MCF 10A (cell line): ENCODE measurements around the gene TBXAS1. TPM values are rescaled to one million over a fixed set of nuclear protein-coding genes. Genes with fewer than 3 reads are reported as not detected.

Experiments used
- BruUV-seq: library from RNA; stranded (reverse); fragments of 400-500 nt; replicated peaks from 2 replicates; lab custom pipeline; 2021; lab: Mats Ljungman, UMichigan
- CTCF ChIA-PET: fragments of 300-600 bp; sonication (Branson Sonifier 250); formaldehyde crosslinking; extraction: SDS; loops from one replicate; lab custom pipeline; 2021; ENCODE audit warnings: antibody characterized with exemption, inconsistent platforms; lab: Yijun Ruan, JAX
- POLR2A ChIA-PET: fragments of 300-600, 350-650 bp; sonication (Branson Sonifier 250); formaldehyde crosslinking; extraction: SDS; loops from one replicate; lab custom pipeline; 2020; ENCODE audit warnings: antibody characterized with exemption, inconsistent platforms; lab: Yijun Ruan, JAX
- DNase-seq: peaks from one replicate; pipeline ENCODE4 v3.0.0-alpha.2; 2018; ENCODE audit not compliant: unreplicated experiment
- H3K27ac Mint-ChIP-seq: one replicate; pipeline ENCODE4 v1.8.0; 2022; ENCODE audit warnings: mild to moderate bottlenecking, low read depth, mixed read lengths; ENCODE audit not compliant: unreplicated experiment
- H3K27me3 Mint-ChIP-seq: one replicate; pipeline ENCODE4 v1.8.0; 2022; ENCODE audit warnings: mixed read lengths; ENCODE audit not compliant: insufficient read depth, unreplicated experiment
- H3K36me3 Mint-ChIP-seq: one replicate; pipeline ENCODE4 v1.8.0; 2022; ENCODE audit warnings: mild to moderate bottlenecking, moderate library complexity, mixed read lengths; ENCODE audit not compliant: insufficient read depth, unreplicated experiment
- H3K4me1 Mint-ChIP-seq: one replicate; pipeline ENCODE4 v1.8.0; 2022; ENCODE audit warnings: mixed read lengths; ENCODE audit not compliant: insufficient read depth, unreplicated experiment
- H3K4me3 Mint-ChIP-seq: one replicate; pipeline ENCODE4 v1.8.0; 2022; ENCODE audit warnings: mild to moderate bottlenecking, moderate library complexity, mixed read lengths; ENCODE audit not compliant: unreplicated experiment
- H3K9me3 Mint-ChIP-seq: one replicate; pipeline ENCODE4 v1.8.0; 2022; ENCODE audit warnings: mixed read lengths; ENCODE audit not compliant: unreplicated experiment
- CTCF ChIP-seq: fragments of 200-600 bp; IDR thresholded peaks from one replicate; pipeline ENCODE4 v1.8.0; 2022; ENCODE audit warnings: antibody characterized with exemption, mild to moderate bottlenecking; ENCODE audit not compliant: unreplicated experiment
- intact Hi-C: fragments of 100-400 bp; cut with micrococcal nuclease; formaldehyde crosslinking; loops from 2 replicates; pipeline ENCODE4 v1.14.1; 2022
- total RNA-seq: library from RNA; stranded (reverse); gene quantifications from 2 replicates; pipeline ENCODE4 v1.2.3, GENCODE V29; 2022

Gene TBXAS1
- total RNA-seq, 1 experiment from 2014 or later = 1.5 TPM

DNA sequence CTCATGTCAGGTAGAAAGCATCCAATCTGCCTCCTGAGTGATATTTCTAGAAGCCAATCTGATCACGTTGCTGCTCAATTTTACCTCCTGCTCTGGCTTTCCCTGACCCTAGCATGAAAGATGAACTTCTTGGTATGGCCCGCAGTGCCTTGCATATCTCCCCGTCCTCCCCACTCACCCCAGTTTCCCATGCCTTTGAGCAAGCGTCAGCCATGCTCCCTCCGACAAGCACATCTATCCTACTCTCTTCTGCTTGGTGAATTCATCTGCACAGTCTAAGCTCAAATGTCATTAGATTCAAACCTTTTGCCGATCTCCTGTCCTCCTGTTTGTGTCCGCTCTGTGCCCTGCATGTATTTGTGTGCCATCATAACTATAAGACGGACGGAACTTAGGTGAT lies 6.2 kb upstream of the TBXAS1 start:
- POLR2A ChIA-PET = interaction anchor here (1.0 kb wide), 1 partner anchor 9 kb away, joined by 3 read pairs; no protein-coding TSS in a partner anchor
- intact Hi-C loops = no loop called here

GRCh38 chr7:139823959-139824521 lies 5.0 kb upstream of the TBXAS1 start:
- BruUV-seq = no TSS peak
- ChIA-PET CTCF (interaction anchor here (0.8 kb wide), 1 partner anchor 177 kb away, joined by 3 read pairs; no protein-coding TSS in a partner anchor), POLR2A (interaction anchor here (1.0 kb wide), 1 partner anchor 8 kb away, joined by 3 read pairs; no protein-coding TSS in a partner anchor)

More for the DNA sequence above, 6.2 kb upstream of the TBXAS1 start:
- BruUV-seq = no TSS peak
- TF ChIP-seq CTCF = no peak
- no peak for DNase-seq
- Mint-ChIP-seq H3K4me3 (no peak overlapping the region), H3K36me3 (no peaks in the 10 kb centered on the region), H3K27me3 (peaks cover 21% of the 10 kb centered on the region), H3K4me1 (peaks cover 5% of the 10 kb centered on the region), H3K27ac (no peak overlapping the region), H3K9me3 (no peaks in the 10 kb centered on the region)
- CTCF ChIA-PET = interaction anchor here (0.6 kb wide), 1 partner anchor 37 kb away, joined by 3 read pairs; no protein-coding TSS in a partner anchor

DNA sequence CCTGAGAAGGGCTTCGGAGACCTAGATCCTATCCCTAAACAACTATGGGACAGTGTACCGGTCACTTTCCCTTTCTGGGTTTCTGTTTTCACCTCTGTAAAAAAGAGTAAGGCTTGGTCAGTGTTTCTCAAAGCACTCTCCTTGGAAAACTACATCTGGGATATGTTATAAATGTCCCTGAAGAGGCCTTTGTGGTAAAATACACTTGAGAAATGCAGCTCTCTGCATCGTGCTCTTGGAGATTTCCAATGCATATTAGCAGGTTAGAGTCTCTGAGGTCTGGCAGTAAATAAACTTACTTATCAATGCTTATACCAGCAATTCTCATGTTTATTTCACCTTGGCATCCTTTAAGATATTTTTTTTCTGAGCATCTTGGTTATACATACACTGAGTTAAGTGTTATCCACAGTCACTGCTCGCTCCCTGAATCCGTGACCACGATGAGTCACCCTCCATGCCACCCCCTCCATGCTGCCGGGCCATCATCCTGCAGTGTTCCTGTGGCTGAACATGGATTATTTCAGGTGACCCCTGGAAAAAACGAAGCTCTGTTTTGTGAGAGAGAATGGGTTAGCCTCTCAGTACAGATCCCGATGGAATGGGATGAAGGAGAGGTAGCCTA lies 3.3 kb upstream of the TBXAS1 start:
- H3K27ac Mint-ChIP-seq = no peak overlapping the region
- BruUV-seq = no TSS peak
- H3K36me3 Mint-ChIP-seq = no peaks in the 10 kb centered on the region
- H3K27me3 Mint-ChIP-seq = peaks cover 21% of the 10 kb centered on the region
- no peak overlapping the region for H3K4me3 Mint-ChIP-seq
- ChIA-PET CTCF (no interaction called here), POLR2A (interaction anchor here (0.9 to 1.2 kb wide), 2 partner anchors 39 to 151 kb away, joined by 3 read pairs; no protein-coding TSS in a partner anchor)
- DNase-seq = peak; percentile 34
- intact Hi-C loops = no loop called here
- H3K4me1 Mint-ChIP-seq = peaks cover 5% of the 10 kb centered on the region
- TF ChIP-seq CTCF = no peak
- H3K9me3 Mint-ChIP-seq = no peaks in the 10 kb centered on the region

More at GRCh38 chr7:139823959-139824521, 5.0 kb upstream of the TBXAS1 start:
- peaks cover 5% of the 10 kb centered on the region for H3K4me1 Mint-ChIP-seq
- DNase-seq = no peak
- no peaks in the 10 kb centered on the region for H3K36me3 Mint-ChIP-seq
- H3K27me3 Mint-ChIP-seq = peaks cover 21% of the 10 kb centered on the region
- H3K27ac Mint-ChIP-seq = no peak overlapping the region
- intact Hi-C loops = no loop called here
- H3K4me3 Mint-ChIP-seq = no peak overlapping the region
- H3K9me3 Mint-ChIP-seq = no peaks in the 10 kb centered on the region
- TF ChIP-seq CTCF = no peak

GRCh38 chr7:139827042-139827441 lies 2.0 kb upstream of the TBXAS1 start:
- Mint-ChIP-seq H3K27me3 (peaks cover 21% of the 10 kb centered on the region), H3K9me3 (no peaks in the 10 kb centered on the region), H3K36me3 (no peaks in the 10 kb centered on the region), H3K4me1 (peaks cover 5% of the 10 kb centered on the region), H3K4me3 (no peak overlapping the region), H3K27ac (no peak overlapping the region)
- no TSS peak for BruUV-seq
- POLR2A ChIA-PET = interaction anchor here (1.2 kb wide), 1 partner anchor 43 kb away, joined by 3 read pairs; no protein-coding TSS in a partner anchor
- no peak for TF ChIP-seq CTCF
- peak; percentile 24 for DNase-seq
- CTCF ChIA-PET = interaction anchor here (0.5 kb wide), 1 partner anchor 27 kb away, joined by 3 read pairs; no protein-coding TSS in a partner anchor
- intact Hi-C loops = no loop called here
